Keratinocyte (primary cell): ENCODE results near the gene RERE.

Source experiments
- EZH2 ChIP-seq: IDR thresholded peaks from one replicate; pipeline ENCODE4 v1.6.1; 2012; ENCODE audit warnings: inconsistent platforms, mild to moderate bottlenecking, low read length, moderate library complexity
- TF ChIP-seq, protein P1 (sequence below), 3 experiments: IDR thresholded peaks in 1 of 3; conservative IDR thresholded peaks in 1 of 3; optimal IDR thresholded peaks in 1 of 3; 2 replicates in 2 of 3; 3 replicates in 1 of 3; pipeline versions ENCODE3 to v1.5.1; 2011; ENCODE audit warnings: low read length in 3 of 3, mild to moderate bottlenecking in 3 of 3, moderate library complexity in 2 of 3, control low read depth in 1 of 3, inconsistent platforms in 1 of 3; ENCODE audit not compliant: insufficient read depth in 2 of 3; ENCODE audit errors: extremely low read depth in 1 of 3

DNA sequence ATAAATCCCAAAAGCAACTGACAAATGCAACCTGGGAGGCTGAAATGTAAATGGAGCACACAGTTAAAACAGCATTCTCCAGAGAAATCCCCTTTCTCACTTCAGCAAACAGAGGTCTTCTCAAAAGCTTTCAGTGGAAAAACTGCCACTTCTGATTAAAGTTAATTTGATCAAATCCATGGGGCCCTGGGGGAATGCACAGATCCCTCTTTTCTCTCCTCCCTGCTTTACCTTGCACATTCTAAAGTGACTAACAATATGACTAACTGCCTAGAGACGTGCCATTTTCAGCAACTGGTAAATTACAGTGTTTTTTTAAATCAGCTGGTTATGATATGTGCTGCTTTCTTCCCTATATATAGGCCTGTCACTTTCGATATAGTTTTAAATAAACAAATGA, 142.5 kb downstream of the RERE start:
- TF ChIP-seq, protein P1, sequence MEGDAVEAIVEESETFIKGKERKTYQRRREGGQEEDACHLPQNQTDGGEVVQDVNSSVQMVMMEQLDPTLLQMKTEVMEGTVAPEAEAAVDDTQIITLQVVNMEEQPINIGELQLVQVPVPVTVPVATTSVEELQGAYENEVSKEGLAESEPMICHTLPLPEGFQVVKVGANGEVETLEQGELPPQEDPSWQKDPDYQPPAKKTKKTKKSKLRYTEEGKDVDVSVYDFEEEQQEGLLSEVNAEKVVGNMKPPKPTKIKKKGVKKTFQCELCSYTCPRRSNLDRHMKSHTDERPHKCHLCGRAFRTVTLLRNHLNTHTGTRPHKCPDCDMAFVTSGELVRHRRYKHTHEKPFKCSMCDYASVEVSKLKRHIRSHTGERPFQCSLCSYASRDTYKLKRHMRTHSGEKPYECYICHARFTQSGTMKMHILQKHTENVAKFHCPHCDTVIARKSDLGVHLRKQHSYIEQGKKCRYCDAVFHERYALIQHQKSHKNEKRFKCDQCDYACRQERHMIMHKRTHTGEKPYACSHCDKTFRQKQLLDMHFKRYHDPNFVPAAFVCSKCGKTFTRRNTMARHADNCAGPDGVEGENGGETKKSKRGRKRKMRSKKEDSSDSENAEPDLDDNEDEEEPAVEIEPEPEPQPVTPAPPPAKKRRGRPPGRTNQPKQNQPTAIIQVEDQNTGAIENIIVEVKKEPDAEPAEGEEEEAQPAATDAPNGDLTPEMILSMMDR (optimal IDR thresholded peaks at IDR 0.05 in 1 of 3, IDR thresholded peaks at IDR 0.05 in 1 of 3, conservative IDR thresholded peaks at IDR 0.05 in 1 of 3; ENCODE audit: extremely low read depth in 1 of 3, insufficient read depth in 2 of 3, low read length in 3 of 3), result no peak
- no peak for TF ChIP-seq EZH2
